A673 (cell line): Measurements from ENCODE around the gene ERC1. TPM values are rescaled to one million over a fixed set of nuclear protein-coding genes. Genes with fewer than 3 reads are reported as not detected.

Experiments used
- BruUV-seq: library from RNA; stranded (reverse); fragments of 400-500 nt; replicated peaks from 2 replicates; lab custom pipeline; 2021; lab: Mats Ljungman, UMichigan
- CTCF ChIA-PET: fragments of 300-600 bp; sonication (Branson Sonifier 250); formaldehyde crosslinking; loops from one replicate; lab custom pipeline; 2022; ENCODE audit warnings: antibody characterized with exemption; lab: Charles Lee
- POLR2A ChIA-PET: fragments of 300-600 bp; sonication (Branson Sonifier 250); formaldehyde crosslinking; loops from one replicate; lab custom pipeline; 2022; ENCODE audit warnings: antibody characterized with exemption; ENCODE audit not compliant: low non-redundant PET; lab: Charles Lee
- DNase-seq: peaks from one replicate; pipeline ENCODE4 v3.0.0-alpha.2; 2015; ENCODE audit warnings: low spot score
- H3K27ac ChIP-seq: fragments of 200-600 bp; sonication (generic); 2 replicates; pipeline ENCODE4 v1.5.1; 2016; ENCODE audit warnings: mixed run types, low read depth, mild to moderate bottlenecking, mixed read lengths, antibody characterized with exemption, low read length; ENCODE audit not compliant: poor library complexity, severe bottlenecking
- H3K27me3 ChIP-seq: fragments of 200-600 bp; sonication (generic); replicated peaks from 2 replicates; pipeline ENCODE4 v1.6.1; 2017; ENCODE audit warnings: mixed run types, low read depth, mild to moderate bottlenecking, mixed read lengths, antibody characterized with exemption, low read length; ENCODE audit not compliant: insufficient read depth, poor library complexity
- H3K36me3 ChIP-seq: fragments of 200-600 bp; sonication (generic); 2 replicates; pipeline ENCODE4 v1.6.1; 2016; ENCODE audit warnings: mixed run types, mild to moderate bottlenecking, mixed read lengths, antibody characterized with exemption, low read length; ENCODE audit not compliant: insufficient read depth, poor library complexity, severe bottlenecking
- H3K4me1 ChIP-seq: fragments of 200-600 bp; sonication (generic); 2 replicates; pipeline ENCODE4 v1.6.1; 2017; ENCODE audit warnings: mixed run types, mild to moderate bottlenecking, mixed read lengths, antibody characterized with exemption, low read length; ENCODE audit not compliant: insufficient read depth, poor library complexity, severe bottlenecking
- H3K4me3 ChIP-seq: fragments of 200-600 bp; sonication (generic); 2 replicates; pipeline ENCODE4 v1.5.1; 2016; ENCODE audit warnings: low read depth, mixed run types, mild to moderate bottlenecking, mixed read lengths, low read length; ENCODE audit not compliant: poor library complexity, severe bottlenecking
- H3K9me3 ChIP-seq: fragments of 200-600 bp; sonication (generic); 2 replicates; pipeline ENCODE4 v1.6.1; 2016; ENCODE audit warnings: mixed run types, low read depth, mild to moderate bottlenecking, mixed read lengths, antibody characterized with exemption, low read length; ENCODE audit not compliant: poor library complexity, severe bottlenecking
- CTCF ChIP-seq: fragments of 300-800, 200-600 bp; sonication (generic); conservative IDR thresholded peaks from 2 replicates; pipeline ENCODE4 v1.5.1; 2017; ENCODE audit warnings: low read depth, mild to moderate bottlenecking, antibody characterized with exemption, low read length, moderate library complexity, mixed read lengths
- EZH2 ChIP-seq: fragments of 200-600 bp; sonication (generic); IDR thresholded peaks from 2 replicates; pipeline ENCODE4 v1.6.1; 2017; ENCODE audit warnings: borderline replicate concordance, low read depth, mild to moderate bottlenecking, mixed read lengths, antibody characterized with exemption, low read length; ENCODE audit not compliant: poor library complexity, severe bottlenecking
- intact Hi-C: fragments of 100-400 bp; cut with micrococcal nuclease; formaldehyde crosslinking; loops from one replicate; pipeline ENCODE4 v1.10.0; 2022; ENCODE audit not compliant: unreplicated experiment
- total RNA-seq: library from RNA; stranded (reverse); gene quantifications from 2 replicates; pipeline ENCODE4 v1.2.3, GENCODE V29; 2021

Gene ERC1
- total RNA-seq, 1 experiment from 2014 or later = 60.7 TPM

DNA sequence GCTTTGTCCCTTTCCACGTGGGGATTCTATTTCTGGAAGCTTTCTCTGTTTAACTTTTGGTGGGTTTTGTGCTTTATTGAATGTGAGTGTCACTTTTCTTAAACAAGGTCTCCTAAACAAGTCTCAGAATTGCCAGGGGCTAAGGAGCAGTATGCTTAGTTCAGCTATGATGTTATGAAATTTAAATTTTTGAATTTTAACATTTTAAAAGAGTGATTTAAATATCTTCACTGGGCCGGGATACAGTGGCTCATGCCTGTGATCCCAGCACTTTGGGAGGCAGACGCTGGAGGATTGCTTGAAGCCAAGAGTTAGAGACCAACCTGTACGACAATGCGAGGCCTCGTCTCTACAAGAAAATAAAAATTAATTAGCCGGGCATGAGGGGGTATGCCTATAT lies 276.2 kb downstream of the ERC1 start:
- Histone ChIP-seq H3K4me3 (no peak overlapping the region), H3K27ac (no peak overlapping the region), H3K27me3 (no peaks in the 10 kb centered on the region), H3K9me3 (no peaks in the 10 kb centered on the region), H3K4me1 (peaks cover under 1% of the 10 kb centered on the region), H3K36me3 (no peaks in the 10 kb centered on the region)
- DNase-seq = no peak
- ChIA-PET POLR2A (no interaction called here), CTCF (no interaction called here)
- intact Hi-C loops = no loop called here
- no TSS peak for BruUV-seq
- TF ChIP-seq EZH2 (no peak), CTCF (no peak)

DNA sequence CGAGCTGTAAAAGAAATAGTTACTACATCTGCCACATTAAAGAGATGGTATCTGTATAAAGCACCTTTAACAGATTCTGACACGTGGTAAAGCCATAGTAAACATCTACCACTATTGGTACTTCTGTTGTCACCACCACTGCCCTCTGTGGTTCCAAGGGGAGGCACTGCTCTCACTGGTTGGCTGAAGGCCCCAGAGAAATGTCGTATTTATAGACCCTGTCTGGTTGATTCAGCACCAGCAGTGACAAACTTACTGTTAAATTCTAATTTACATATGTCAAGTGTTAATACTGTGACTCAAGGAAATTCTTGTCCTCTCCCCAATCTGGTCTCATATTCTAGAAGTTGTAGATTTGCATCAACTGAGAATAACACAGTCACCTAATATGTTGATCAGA lies 281.1 kb downstream of the ERC1 start:
- H3K4me3 ChIP-seq = no peak overlapping the region
- POLR2A ChIA-PET = no interaction called here
- no peak for DNase-seq
- BruUV-seq = no TSS peak
- no peaks in the 10 kb centered on the region for H3K36me3 ChIP-seq
- no peaks in the 10 kb centered on the region for H3K4me1 ChIP-seq
- CTCF ChIA-PET = no interaction called here
- H3K27me3 ChIP-seq = no peaks in the 10 kb centered on the region
- H3K27ac ChIP-seq = no peak overlapping the region
- TF ChIP-seq EZH2 (no peak), CTCF (no peak)
- no peaks in the 10 kb centered on the region for H3K9me3 ChIP-seq
- intact Hi-C loops = no loop called here

DNA sequence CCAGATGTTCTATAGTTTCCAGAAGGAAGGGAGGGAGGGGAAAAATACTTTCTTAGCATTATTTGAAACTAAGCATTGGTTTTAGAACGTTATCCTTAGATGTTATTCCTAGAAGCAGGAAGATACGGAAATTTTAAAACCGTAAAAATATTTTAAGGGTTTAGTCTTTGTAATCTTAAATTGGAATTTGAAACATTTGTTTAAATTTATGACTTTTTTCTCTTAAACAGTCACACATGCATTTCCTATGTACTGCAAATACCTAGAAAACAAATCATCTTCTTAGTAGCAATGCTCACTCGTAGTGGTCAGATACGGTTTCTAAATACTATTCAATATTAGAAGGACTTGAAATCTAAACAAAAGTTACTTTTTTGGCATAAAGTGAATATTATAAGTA lies 282.0 kb downstream of the ERC1 start:
- Histone ChIP-seq H3K27ac (no peak overlapping the region), H3K36me3 (no peaks in the 10 kb centered on the region), H3K4me3 (no peak overlapping the region), H3K4me1 (no peaks in the 10 kb centered on the region), H3K9me3 (no peaks in the 10 kb centered on the region), H3K27me3 (no peaks in the 10 kb centered on the region)
- TF ChIP-seq CTCF (no peak), EZH2 (no peak)
- BruUV-seq = no TSS peak
- ChIA-PET POLR2A (no interaction called here), CTCF (no interaction called here)
- intact Hi-C loops = no loop called here
- no peak for DNase-seq
